WTC11 (cell line): ENCODE data around the gene SPINT2. TPM values are rescaled to one million over a fixed set of nuclear protein-coding genes. Genes with fewer than 3 reads are reported as not detected.

Experiments
- ATAC-seq: fragments of 200-7000 bp; cut with Tn5 transposase; 2 replicates; pipeline ENCODE4 v1.10.0; 2021; ENCODE audit warnings: mild to moderate bottlenecking, moderate library complexity
- CTCF ChIA-PET: fragments of 300-600 bp; sonication (Branson Sonifier 250); formaldehyde crosslinking; loops from one replicate; lab custom pipeline; 2021; ENCODE audit warnings: antibody characterized with exemption; lab: Charles Lee
- POLR2A ChIA-PET: fragments of 350-600 bp; sonication (Branson Sonifier 250); formaldehyde crosslinking; loops from one replicate; lab custom pipeline; 2021; ENCODE audit warnings: antibody characterized with exemption; lab: Charles Lee
- DNase-seq: peaks from one replicate; pipeline ENCODE4 v3.0.0; 2021; ENCODE audit warnings: low spot score
- H3K27ac Mint-ChIP-seq: 2 replicates; pipeline ENCODE4 v1.8.0; 2021; ENCODE audit warnings: mixed read lengths
- H3K27me3 Mint-ChIP-seq: 2 replicates; pipeline ENCODE4 v1.8.0; 2021; ENCODE audit warnings: low read depth, mild to moderate bottlenecking, moderate library complexity, mixed read lengths
- H3K36me3 Mint-ChIP-seq: 2 replicates; pipeline ENCODE4 v1.8.0; 2021; ENCODE audit warnings: mixed read lengths
- H3K4me1 Mint-ChIP-seq: 2 replicates; pipeline ENCODE4 v1.8.0; 2022; ENCODE audit warnings: mixed read lengths
- H3K4me3 Mint-ChIP-seq: 2 replicates; pipeline ENCODE4 v1.8.0; 2021; ENCODE audit warnings: mild to moderate bottlenecking, moderate library complexity, mixed read lengths
- H3K9me3 Mint-ChIP-seq: 2 replicates; pipeline ENCODE4 v1.8.0; 2021; ENCODE audit warnings: mixed read lengths
- ATF1 ChIP-seq: sonication (generic); formaldehyde crosslinking; IDR thresholded peaks from 2 replicates; pipeline ENCODE4 v1.8.1; 2023; ENCODE audit warnings: mild to moderate bottlenecking, moderate library complexity, missing genetic modification reagents
- FOXK1 ChIP-seq: sonication (generic); formaldehyde crosslinking; IDR thresholded peaks from 2 replicates; pipeline ENCODE4 v1.8.0; 2022; ENCODE audit warnings: mild to moderate bottlenecking, moderate library complexity, missing genetic modification reagents
- JAZF1 ChIP-seq: fragments of 250-450 bp; sonication (Bioruptor Pico); IDR thresholded peaks from 2 replicates; pipeline ENCODE4 v1.9.0; 2021; ENCODE audit warnings: moderate library complexity, mild to moderate bottlenecking, inconsistent platforms
- SMAD3 ChIP-seq: sonication (generic); formaldehyde crosslinking; IDR thresholded peaks from 2 replicates; pipeline ENCODE4 v1.8.0; 2022; ENCODE audit warnings: missing genetic modification reagents, mild to moderate bottlenecking, borderline replicate concordance
- SP1 ChIP-seq: sonication (generic); formaldehyde crosslinking; conservative IDR thresholded peaks from 2 replicates; pipeline ENCODE4 v1.8.1; 2022; ENCODE audit warnings: missing genetic modification reagents
- ZBTB21 ChIP-seq: sonication (generic); formaldehyde crosslinking; IDR thresholded peaks from 2 replicates; pipeline ENCODE4 v1.8.1; 2023; ENCODE audit warnings: mild to moderate bottlenecking, missing genetic modification reagents, borderline replicate concordance
- total RNA-seq: library from RNA; stranded (reverse); gene quantifications from 3 replicates; pipeline ENCODE4 v1.2.3, GENCODE V29; 2021
- TF ChIP-seq, protein P1 (sequence below): sonication (generic); formaldehyde crosslinking; IDR thresholded peaks from 2 replicates; pipeline ENCODE4 v1.8.1; 2022; ENCODE audit warnings: mild to moderate bottlenecking, missing genetic modification reagents, moderate library complexity, borderline replicate concordance
- TF ChIP-seq, protein P2 (sequence below): sonication (generic); formaldehyde crosslinking; IDR thresholded peaks from 2 replicates; pipeline ENCODE4 v1.8.0; 2023; ENCODE audit warnings: missing genetic modification reagents, mild to moderate bottlenecking, borderline replicate concordance
- TF ChIP-seq, protein P3 (sequence below): sonication (generic); formaldehyde crosslinking; IDR thresholded peaks from 2 replicates; pipeline ENCODE4 v1.8.1; 2023; ENCODE audit warnings: mild to moderate bottlenecking, missing genetic modification reagents
- TF ChIP-seq, protein P4 (sequence below): fragments of 250-450 bp; sonication (Bioruptor Pico); IDR thresholded peaks from 2 replicates; pipeline ENCODE4 v1.8.0; 2021; ENCODE audit warnings: mild to moderate bottlenecking

Gene SPINT2
- total RNA-seq, 1 experiment from 2014 or later, result 335 TPM

DNA sequence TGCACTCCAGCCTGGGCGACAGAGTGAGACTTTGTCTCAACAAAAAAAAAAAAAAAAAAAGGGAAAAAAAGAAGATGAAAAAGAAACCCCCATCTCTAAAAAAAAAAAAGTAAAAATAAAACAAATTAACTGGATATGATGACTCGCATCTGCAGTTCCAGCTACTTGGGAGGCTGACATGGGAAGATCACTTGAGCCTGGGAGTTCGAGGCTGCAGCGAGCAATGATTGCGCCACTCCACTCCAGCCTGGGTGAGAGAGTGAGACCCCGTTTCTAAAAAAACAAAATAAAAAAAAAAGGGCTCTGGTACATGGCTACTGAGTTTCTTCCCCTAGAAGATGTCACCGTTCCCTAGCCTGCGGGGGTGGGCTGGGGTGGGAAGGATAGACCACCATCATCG, 68.9 kb downstream of the SPINT2 start:
- TF ChIP-seq, protein P1, sequence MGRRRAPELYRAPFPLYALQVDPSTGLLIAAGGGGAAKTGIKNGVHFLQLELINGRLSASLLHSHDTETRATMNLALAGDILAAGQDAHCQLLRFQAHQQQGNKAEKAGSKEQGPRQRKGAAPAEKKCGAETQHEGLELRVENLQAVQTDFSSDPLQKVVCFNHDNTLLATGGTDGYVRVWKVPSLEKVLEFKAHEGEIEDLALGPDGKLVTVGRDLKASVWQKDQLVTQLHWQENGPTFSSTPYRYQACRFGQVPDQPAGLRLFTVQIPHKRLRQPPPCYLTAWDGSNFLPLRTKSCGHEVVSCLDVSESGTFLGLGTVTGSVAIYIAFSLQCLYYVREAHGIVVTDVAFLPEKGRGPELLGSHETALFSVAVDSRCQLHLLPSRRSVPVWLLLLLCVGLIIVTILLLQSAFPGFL (CRISPR knock-in tag), result no peak
- TF ChIP-seq SMAD3 (CRISPR knock-in tag), result no peak
- TF ChIP-seq, all 79 proteins: peak for 0
- ATAC-seq, result no peak
- Mint-ChIP-seq H3K27me3 (peaks cover 3% of the 10 kb centered on the region; the same call in 1 of the 2 replicates), H3K27ac (no peak overlapping the region), H3K4me3 (no peak overlapping the region), H3K4me1 (peaks cover 5% of the 10 kb centered on the region), H3K36me3 (no peaks in the 10 kb centered on the region), H3K9me3 (no peaks in the 10 kb centered on the region)
- CTCF ChIA-PET, result interaction anchor here (0.6 to 4.5 kb wide), 2 partner anchors 90 to 133 kb away, joined by 3 to 50 read pairs; no protein-coding TSS in a partner anchor
- DNase-seq, result no peak
- POLR2A ChIA-PET, result interaction anchor here (0.7 kb wide), 2 partner anchors 24 to 82 kb away, joined by 3 to 6 read pairs; no protein-coding TSS in a partner anchor

DNA sequence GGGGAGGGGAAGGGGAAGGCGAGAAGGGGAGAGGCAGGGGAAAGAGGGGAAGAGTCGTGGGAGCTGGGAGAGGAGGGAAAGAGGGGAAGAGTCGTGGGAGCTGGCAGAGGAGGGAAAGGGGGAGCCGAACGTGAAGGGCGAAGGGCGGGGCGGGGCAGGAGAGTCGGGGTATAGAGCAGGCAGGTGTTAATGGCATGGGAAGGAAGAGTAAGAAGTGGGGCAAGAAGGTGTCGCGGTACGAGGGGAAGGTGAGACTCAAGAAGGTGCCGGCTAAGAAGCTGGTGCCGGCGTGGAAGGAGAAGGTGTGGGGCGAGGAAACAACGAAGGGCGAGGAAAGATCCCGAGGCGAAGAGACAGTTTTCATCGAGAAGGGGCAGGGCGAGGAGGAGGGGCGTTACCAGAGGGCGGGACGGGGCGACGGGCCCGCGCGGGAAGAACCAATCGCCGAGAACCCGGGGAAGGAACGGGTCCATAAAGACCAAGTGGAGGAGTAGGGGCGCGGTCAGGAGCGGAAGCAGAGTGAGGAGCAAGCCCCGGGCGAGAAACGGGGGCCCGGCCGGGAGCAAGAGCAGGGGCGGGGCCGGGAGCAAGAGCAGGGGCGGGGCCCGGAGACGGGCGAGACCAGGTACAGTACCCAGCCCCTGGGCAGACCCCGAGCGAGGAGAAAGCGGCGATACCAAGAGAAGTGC, 71.7 kb downstream of the SPINT2 start:
- H3K4me3 Mint-ChIP-seq, result peak overlapping the region; percentile 100
- H3K9me3 Mint-ChIP-seq, result no peaks in the 10 kb centered on the region
- H3K27me3 Mint-ChIP-seq, result peaks cover 3% of the 10 kb centered on the region; the same call in 1 of the 2 replicates
- CTCF ChIA-PET, result interaction anchor here (0.7 to 4.5 kb wide), 21 partner anchors 15 to 430 kb away, joined by 3 to 50 read pairs (median 9); partner anchors contain the start of genes C19orf33, FAM98C, GGN and KCNK6
- POLR2A ChIA-PET, result interaction anchor here (0.6 kb wide), 1 partner anchor 106 kb away, joined by 3 read pairs; no protein-coding TSS in a partner anchor
- peak; percentile 93 for DNase-seq
- TF ChIP-seq SP1 (CRISPR knock-in tag) (peak; percentile 59; the same call in 1 of the 2 replicates), JAZF1 (CRISPR knock-in tag) (no peak)
- TF ChIP-seq, protein P2, sequence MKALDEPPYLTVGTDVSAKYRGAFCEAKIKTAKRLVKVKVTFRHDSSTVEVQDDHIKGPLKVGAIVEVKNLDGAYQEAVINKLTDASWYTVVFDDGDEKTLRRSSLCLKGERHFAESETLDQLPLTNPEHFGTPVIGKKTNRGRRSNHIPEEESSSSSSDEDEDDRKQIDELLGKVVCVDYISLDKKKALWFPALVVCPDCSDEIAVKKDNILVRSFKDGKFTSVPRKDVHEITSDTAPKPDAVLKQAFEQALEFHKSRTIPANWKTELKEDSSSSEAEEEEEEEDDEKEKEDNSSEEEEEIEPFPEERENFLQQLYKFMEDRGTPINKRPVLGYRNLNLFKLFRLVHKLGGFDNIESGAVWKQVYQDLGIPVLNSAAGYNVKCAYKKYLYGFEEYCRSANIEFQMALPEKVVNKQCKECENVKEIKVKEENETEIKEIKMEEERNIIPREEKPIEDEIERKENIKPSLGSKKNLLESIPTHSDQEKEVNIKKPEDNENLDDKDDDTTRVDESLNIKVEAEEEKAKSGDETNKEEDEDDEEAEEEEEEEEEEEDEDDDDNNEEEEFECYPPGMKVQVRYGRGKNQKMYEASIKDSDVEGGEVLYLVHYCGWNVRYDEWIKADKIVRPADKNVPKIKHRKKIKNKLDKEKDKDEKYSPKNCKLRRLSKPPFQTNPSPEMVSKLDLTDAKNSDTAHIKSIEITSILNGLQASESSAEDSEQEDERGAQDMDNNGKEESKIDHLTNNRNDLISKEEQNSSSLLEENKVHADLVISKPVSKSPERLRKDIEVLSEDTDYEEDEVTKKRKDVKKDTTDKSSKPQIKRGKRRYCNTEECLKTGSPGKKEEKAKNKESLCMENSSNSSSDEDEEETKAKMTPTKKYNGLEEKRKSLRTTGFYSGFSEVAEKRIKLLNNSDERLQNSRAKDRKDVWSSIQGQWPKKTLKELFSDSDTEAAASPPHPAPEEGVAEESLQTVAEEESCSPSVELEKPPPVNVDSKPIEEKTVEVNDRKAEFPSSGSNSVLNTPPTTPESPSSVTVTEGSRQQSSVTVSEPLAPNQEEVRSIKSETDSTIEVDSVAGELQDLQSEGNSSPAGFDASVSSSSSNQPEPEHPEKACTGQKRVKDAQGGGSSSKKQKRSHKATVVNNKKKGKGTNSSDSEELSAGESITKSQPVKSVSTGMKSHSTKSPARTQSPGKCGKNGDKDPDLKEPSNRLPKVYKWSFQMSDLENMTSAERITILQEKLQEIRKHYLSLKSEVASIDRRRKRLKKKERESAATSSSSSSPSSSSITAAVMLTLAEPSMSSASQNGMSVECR (CRISPR knock-in tag), result peak; percentile 17; the same call in 1 of the 2 replicates
- TF ChIP-seq, protein P3, sequence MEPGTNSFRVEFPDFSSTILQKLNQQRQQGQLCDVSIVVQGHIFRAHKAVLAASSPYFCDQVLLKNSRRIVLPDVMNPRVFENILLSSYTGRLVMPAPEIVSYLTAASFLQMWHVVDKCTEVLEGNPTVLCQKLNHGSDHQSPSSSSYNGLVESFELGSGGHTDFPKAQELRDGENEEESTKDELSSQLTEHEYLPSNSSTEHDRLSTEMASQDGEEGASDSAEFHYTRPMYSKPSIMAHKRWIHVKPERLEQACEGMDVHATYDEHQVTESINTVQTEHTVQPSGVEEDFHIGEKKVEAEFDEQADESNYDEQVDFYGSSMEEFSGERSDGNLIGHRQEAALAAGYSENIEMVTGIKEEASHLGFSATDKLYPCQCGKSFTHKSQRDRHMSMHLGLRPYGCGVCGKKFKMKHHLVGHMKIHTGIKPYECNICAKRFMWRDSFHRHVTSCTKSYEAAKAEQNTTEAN (CRISPR knock-in tag), result no peak
- TF ChIP-seq, all 79 proteins: peak for 2
- H3K4me1 Mint-ChIP-seq, result peaks cover 11% of the 10 kb centered on the region
- peaks cover 2% of the 10 kb centered on the region; the same call in 1 of the 2 replicates for H3K36me3 Mint-ChIP-seq
- peak; percentile 71 for ATAC-seq
- H3K27ac Mint-ChIP-seq, result peak overlapping the region; percentile 100

DNA sequence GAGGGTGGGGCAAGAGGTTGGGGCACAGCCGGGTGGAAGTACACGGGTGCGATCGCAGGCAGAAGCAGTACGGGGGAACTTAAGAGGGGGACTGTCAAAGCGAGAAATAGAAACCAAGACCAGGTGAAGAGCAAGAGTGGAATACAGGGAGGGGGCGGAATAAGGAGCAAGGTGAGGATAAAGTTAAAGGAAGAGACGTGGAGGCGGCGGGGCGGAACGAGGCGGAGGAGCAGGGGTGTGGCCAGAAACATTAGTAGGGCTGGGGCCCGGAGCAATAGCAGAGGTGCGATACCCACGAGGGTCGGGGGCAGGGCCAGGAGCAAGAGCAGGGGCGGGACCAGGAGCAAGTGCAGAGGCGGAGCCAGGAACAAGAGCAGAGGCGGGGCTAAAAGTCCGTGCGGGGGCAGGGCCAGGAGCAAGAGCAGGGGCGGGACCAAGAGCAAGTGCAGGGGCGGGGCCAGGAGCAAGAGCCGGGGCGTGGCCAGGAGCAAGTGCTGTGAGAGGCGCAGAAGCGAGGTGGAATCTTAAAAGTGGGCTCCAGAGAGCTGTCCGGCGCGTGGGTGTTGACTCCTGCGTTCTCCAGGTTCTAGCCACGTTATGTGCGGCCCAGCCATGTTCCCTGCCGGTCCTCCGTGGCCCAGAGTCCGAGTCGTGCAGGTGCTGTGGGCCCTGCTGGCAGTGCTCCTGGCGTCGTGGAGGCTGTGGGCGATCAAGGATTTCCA, 72.4 kb downstream of the SPINT2 start:
- ATAC-seq (peak; percentile 78), DNase-seq (peak; percentile 99)
- Mint-ChIP-seq H3K27me3 (peaks cover 3% of the 10 kb centered on the region; the same call in 1 of the 2 replicates), H3K36me3 (peaks cover 2% of the 10 kb centered on the region; the same call in 1 of the 2 replicates), H3K4me1 (peaks cover 11% of the 10 kb centered on the region), H3K9me3 (no peaks in the 10 kb centered on the region), H3K4me3 (peak overlapping the region; percentile 100), H3K27ac (peak overlapping the region; percentile 100)
- ChIA-PET POLR2A (interaction anchor here (1.0 kb wide), 1 partner anchor 51 kb away, joined by 3 read pairs; the partner anchor contains the start of gene GGN), CTCF (interaction anchor here (1.0 to 4.5 kb wide), 6 partner anchors 25 to 195 kb away, joined by 3 to 50 read pairs (median 6); partner anchors contain the start of gene FAM98C)
- TF ChIP-seq ZBTB21 (CRISPR knock-in tag) (0 out of 2 replicates have a peak, but pooled peaks have one; percentile 32), ATF1 (no peak), FOXK1 (CRISPR knock-in tag) (0 out of 2 replicates have a peak, but pooled peaks have one; percentile 35)
- TF ChIP-seq, protein P4, sequence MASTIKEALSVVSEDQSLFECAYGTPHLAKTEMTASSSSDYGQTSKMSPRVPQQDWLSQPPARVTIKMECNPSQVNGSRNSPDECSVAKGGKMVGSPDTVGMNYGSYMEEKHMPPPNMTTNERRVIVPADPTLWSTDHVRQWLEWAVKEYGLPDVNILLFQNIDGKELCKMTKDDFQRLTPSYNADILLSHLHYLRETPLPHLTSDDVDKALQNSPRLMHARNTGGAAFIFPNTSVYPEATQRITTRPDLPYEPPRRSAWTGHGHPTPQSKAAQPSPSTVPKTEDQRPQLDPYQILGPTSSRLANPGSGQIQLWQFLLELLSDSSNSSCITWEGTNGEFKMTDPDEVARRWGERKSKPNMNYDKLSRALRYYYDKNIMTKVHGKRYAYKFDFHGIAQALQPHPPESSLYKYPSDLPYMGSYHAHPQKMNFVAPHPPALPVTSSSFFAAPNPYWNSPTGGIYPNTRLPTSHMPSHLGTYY (CRISPR knock-in tag), result peak; percentile 52; the same call in 1 of the 2 replicates
